EH (cell line): Measurements from ENCODE around the gene LILRB4.
"Not testable (repeated sequence)": the region's sequence is repeated elsewhere in the genome, so short reads cannot be mapped to it uniquely, and the experiment has no call there.

ENCODE experiments used
- DNase-seq: peaks from one replicate; pipeline ENCODE4 v3.0.0-alpha.2; 2015; ENCODE audit warnings: low read depth

The LILRB4 gene

DNA sequence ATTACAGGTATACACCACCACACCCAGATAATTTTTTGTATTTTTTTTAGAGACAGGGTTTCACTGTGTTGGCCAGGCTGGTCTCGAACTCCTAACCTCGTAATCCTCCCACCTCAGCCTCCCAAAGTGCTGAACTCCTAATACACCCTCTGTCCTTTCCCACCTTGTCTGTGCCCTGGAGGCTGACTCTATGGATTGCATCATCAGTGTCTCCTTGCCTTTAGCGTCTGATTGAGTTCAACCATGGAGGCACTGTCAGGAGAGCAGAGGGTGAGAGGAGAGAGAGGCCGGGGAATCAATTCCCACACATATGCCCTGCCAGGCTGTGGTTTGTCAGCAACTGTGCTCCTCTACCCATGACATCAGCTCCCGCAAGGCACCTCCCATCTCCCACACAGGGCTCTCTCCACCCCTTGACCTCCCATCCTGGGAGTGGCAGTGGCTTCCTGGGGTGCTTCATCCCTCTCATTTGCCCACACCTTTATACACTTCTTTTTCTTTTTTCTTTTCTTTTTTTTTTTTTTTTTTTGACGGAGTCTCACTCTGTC, 12.6 kb upstream of the LILRB4 start:
- no peak for DNase-seq

DNA sequence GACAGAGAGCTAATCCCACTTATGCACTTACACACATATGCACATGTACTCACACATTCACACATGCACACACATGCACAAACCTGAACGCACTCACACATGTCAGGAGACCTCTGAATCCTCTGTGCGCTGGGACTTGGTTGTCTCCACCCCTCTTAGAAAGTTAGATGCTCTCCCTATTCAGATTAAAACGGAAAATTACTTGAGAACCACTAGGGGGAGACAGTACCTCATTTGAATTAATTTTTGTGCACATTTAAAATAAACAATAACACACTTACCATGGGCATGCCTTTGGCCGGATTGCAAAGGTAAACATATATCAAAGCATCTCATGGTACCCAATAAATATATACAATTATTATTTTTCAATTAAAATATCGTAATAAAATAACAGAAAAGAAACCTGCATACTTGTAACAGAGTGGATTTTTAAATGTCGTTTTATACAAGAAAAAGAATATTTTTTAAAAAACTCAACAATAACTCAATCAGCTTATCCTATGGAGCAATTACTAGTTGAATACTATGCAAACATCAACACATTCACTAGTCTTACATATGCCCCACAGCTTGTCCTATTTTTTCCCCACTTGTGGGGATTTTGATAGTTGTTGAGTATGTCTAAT, 9.5 kb upstream of the LILRB4 start:
- DNase-seq, result peak; percentile 11

DNA sequence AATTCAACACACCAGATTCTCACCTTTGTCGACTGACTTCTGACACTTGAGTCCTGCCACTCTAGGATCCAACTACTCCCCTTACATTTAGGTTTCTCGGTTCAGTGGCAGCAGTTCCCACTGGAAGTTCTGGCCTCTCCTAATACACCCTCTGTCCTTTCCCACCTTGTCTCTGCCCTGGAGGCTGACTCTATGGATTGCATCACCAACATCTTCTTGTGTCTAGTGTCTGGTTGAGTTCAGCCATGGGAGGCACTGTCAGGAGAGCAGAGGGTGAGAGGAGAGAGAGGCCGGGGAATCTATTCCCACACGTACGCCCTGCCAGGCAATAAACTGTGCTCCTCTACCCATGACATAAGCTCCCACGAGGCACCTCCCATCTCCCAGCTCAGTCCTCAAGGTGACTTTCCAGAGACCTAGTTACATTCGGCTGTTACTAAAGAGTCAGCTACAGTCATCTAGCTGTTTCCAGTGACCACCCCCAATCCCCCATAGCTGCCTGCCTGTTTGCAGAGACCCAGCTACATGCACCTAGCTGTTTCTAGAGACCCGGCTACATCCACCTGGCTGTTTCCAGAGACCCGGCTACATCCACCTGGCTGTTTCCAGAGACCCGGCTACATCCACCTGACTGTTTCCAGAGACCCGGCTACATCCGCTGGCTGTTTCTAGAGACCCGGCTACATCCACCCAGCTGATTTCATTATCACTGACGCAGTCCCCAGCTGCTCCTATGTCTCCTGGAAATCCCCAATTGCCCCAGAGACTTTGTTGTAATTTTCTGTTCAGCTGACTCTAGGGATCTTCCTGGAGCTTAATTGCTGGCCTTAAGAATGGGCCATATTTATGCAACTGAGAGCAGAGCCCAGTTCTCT, 8.1 kb upstream of the LILRB4 start:
- DNase-seq, result no peak

DNA sequence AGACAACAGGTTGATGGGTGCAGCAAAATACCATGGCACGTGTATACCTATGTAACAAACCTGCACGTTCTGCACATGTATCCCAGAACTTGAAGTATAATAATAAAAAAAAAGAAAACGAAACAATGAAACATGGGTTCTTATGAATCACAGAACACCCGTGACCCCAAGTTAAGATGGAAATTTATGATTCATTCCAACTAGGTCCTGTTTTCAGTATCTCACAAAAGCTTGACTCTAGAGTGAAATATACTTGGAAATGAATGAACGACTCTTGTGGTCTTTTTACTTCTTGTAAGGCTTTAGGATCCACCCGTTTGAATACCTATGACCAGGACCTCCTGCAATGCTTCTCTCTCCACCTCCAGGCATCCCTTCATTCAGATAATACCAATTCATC, 3.5 kb upstream of the LILRB4 start:
- no peak for DNase-seq

DNA sequence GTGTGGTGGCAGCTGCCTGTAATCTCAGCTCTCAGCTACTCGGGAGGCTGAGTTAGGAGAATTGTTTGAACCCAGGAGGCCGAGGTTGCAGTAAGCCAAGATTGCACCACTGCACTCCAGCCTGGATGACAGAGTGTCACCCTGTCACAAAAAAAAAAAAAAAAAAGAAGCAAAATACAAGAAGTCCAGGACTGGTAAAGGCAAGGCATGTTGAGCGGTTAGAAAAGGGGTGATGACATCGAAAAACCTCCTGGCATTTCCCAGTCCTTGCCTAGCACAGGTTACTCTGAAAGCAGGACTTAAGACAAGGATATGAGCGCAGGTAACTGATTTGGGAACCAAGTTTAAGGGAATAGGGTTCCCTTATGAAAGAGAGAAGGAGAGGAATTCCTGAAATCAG, 2.5 kb upstream of the LILRB4 start:
- no peak for DNase-seq

DNA sequence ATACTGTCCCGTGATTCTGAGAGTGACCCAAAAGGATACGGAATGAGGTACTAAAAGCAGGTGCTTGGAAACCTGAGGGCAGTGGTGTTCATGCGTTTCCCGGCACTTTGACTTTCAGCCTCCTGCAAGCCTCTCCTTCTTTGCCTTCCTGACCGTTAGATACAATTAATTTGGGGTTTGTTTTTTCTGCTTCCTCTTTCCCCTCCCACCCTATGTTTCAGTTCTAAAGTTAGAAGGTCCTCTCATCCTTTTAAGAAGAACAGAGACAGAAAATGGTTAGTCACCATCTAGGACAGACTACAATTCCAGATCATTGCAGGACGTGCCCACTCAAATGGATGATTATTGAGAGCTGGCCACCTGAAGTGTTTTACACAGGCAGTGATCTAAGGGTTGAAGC, 1.8 kb upstream of the LILRB4 start:
- no peak for DNase-seq

DNA sequence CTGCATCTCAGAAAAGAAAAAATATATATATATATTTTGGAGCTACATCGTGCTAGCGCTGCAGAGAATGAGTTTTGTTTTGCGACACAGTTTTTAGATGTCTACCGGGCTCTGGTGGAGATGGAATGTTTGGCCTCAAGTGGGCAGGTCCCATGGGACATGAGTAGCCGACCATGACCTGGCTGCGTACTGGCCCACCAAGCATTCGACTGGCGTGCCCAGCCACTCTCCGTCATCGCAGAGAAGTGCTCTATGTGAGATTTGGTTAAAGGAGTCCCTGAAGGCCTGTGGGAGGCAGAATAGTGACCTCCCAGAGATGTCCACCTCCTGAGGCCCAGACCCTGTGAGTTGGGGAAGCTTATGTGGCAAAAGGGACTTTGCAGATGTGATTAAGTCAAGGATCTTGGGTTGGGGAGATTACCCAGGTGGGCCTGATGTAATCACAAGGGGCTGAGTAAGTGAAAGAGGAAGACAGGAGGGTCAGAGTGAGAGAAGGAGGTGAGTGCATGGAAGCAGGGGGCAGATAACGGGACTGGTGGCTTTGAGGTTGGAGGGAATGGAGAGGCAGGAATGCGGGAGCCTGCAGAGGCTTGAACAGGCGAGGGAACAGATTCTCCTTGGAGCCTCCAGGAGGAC, 821 bp upstream of the LILRB4 start:
- DNase-seq, result no peak

DNA sequence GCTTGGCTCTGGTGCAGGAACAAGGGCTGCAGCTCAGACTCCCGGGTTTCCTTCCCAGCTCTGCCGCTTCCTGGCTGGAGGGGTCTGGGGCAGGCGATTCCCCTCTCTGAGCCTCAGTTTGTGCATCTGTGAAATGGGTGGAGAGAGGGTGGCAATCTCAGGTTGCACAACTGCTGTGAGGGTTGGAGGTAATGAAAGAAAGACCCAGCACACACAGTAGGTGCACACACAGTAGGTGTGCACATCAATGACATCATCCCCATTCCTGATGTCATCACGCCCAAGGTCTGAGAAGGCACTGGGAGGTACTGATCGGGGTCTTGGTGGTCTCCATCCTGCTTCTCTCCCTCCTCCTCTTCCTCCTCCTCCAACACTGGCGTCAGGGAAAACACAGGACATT, 2.7 kb downstream of the LILRB4 start:
- DNase-seq, result no peak

DNA sequence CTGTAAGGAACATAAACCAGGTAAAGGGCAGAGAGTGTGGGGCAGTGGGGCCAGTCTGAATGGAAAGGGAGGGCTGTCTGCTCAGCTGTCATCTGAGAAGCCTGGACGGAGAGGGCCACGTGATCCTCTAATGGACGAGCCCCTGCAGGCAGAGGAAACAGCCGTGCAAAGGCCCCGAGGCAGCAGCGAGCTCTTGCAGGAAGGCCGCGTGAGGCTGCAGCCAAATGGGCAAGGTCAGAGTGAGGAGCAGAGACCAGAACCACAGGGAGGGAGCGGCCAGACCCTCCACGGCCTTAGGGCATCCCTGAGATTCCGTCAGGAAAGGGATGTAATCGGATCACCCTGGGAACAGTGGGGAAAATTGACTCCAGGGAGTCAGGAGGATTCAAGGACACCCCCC, 4.4 kb downstream of the LILRB4 start:
- no peak for DNase-seq

DNA sequence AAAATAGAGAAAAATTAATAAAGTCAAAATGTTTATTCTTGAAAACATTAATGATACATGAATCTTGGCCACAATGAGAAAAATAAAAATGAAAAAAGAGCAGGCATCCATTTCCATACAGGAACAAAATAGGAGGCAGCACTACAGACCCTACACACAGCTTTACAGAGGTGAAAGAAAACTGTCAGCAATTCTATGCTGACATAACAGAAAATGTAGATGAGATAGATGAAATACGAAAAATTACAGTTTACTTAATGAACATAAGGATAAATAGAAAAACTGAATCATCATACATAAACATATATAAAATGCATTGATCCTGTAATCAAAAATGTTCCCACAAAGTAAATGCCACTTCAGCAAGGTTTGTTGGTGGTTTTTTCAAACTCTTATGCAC, 5.6 kb downstream of the LILRB4 start:
- DNase-seq, result no peak

DNA sequence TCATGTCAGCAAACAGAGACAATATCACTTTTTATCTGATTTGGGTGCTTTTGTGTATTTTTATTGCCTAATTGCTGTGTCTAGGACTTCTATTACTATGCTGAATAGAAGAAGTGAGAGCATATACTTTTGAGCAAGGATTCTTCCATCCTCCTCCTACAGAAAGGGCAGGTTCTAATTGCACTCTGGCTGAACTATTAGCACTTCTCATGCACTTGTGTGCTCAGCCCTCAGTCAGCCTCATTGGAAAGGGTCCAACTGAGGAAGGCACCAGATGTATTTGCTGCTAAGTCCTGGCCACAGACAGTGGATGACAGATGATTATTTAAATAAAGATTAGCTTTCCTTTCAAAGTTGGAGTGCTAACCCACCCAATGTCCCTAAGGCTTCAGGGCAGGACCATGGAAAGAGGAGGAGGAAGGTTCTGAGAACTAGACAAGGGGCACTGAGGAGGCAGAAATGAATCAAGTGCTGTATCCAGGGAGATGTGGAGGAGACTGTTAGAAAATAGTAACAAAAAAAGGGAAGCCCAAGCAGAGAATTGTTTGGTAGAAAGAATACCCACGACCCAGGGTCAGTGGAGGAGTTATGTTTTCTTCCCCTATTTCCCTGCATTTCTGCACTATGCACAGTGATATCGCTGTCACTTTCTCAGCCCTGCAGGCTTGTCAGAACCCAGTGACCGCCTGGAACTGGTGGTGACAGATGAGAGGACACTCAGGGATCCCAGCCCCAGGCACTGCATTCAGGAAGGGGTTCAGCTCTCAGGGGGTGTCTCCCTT, 8.0 kb downstream of the LILRB4 start:
- no peak for DNase-seq

DNA sequence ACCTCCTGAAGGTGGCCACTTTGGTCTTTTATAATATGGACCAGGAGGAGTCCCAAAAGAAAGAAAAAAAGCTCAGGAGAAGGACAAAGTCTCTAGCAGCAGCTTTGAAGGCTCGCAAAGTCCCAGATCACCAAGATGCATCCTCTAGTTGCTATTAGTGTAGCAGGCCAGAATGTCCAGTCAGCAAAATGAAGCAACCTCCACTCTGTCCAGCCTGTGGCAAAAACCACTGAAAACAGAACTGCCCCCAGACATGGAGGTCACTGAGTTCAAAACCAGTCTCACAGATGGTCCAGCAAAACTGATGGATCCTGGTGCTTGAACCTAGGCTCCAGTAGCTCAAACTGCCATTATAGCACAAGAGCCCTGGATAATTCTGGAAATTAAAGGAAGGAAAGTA, 10.4 kb downstream of the LILRB4 start:
- DNase-seq, result no peak

DNA sequence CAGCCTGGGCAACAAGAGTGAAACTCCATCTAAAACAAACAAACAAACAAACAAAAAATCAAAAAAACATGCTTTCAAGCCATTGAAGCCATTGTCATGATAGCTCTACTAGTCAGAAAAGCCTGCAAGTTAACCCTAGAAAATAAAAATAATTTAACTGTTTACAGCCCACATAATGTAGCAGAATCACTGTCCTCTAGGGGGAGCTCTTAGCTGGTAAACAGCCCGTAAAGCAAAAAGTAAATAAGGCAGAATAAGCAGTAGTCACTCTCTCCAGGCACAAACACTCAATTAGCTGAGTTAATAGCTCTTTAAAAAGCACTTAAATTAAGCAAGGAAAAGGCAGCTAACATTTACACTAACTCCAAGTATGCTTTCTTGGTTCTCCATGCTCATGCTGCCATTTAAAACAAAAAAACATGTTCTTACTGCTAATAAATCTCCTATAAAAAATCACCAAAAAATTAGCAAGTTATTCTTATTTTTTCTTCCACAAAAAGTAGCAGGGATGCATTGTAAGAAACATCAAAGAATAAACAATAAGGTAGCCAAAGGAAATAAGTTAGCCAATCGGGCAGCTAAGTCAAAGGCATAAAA, 11.3 kb downstream of the LILRB4 start:
- peak; percentile 3 for DNase-seq

DNA sequence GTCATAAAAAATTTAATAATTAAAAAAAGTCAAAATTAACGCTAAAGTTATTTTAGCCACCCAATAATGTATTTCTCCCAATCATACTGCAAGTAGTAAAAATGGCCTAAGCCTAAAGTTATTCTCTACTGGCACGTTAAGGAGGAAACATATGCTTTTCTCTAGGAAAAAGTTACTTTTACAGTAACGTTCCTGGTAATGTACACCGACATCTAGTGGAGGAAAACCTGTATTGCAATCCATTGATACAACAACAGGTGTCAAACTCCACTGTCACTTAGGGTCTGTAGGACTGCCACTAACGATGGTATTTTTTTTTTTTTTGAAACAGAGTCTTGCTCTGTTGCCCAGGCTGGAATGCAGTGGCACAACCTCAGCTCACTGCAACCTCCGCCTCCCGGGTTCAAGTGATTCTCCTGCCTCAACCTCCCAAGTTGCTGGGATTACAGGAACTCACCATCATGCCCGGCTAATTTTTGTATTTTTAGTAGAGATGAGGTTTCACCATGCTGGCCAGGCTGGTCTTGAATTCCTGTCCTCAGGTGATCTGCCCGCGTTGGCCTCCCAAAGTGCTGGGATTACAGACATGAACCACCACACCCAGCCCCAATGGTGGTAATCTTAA, 13.5 kb downstream of the LILRB4 start:
- peak; percentile 35 for DNase-seq

DNA sequence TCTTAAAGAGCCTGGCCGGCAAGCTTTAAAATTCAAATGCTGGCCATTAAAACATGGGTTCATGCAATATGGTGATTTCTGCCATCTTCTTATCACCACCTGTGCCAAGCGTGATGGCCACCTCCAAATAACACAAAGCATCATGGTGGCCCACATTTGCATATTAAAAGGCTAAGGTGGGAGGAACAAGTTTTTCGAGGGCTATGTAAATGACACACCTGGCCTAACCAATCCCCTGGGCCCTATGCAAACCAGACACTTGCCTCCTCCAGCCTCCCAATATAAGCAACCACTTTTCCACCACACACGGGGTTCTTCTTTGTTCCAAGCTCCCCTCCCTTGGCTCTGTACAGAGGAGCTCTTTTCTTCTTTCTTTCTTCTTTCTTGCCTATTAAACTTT, 14.4 kb downstream of the LILRB4 start:
- no peak for DNase-seq

DNA sequence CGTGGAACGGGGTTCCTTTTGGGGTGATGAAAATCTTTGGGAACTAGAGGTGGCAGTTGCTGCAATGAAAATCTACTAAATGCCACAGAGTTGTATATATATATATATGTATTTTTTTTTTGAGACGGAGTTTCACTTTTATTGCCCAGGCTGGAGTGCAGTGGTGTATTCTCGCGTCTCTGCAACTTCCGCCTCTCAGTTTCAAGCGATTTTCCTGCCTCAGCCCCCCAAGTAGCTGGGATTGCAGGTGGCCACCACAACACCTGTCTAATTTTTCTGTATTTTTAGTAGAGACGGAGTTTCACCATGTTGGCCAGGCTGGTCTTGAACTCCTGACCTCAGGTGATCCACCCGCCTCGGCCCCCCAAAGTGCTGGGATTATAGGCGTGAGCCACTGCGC, 18.8 kb downstream of the LILRB4 start:
- DNase-seq, result not testable (repeated sequence)

DNA sequence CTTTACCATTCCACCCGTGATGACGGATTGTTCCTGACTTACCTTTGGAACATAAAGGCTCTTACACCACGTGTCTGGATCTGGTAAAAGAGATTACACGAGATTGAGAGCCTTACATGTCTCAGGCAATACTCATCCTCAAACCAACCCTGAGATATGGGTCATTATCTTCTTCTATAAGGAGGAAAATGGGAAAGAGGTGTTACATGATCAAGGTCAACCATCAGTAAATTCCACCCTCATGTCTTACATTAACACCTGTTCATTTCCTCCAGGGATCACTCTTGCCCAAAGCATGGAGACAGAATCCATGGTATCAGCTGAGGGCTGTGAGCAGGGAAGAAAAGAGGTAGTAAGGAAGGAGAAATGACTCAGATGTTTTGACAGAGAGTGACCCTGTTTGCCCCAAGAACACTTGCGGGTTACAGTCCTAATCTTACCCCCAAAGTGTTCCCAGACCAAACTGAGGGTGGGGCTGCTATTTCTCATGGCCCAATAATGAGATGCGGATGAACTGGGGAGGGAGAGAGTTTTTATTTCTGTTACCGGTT, 19.6 kb downstream of the LILRB4 start:
- no peak for DNase-seq

DNA sequence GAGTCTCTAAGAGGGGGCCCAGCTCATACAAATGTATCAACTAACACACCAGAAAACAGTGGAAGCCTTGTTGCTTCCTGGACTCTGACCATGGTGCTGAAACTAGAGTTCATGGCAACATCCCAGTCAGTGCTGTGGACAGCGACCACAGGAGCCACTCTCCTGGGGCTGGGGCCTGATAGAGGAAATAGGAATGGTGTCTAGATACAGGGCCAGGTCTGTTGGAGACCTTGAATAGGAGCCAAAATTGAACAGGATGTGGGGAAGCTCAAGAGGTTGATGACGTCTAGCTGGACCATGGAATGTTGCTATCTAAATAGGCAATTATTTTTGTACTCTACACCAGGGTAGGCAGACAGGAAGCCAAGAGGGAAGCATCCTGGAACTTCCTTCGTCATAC, 21.7 kb downstream of the LILRB4 start:
- DNase-seq, result peak; percentile 8

DNA sequence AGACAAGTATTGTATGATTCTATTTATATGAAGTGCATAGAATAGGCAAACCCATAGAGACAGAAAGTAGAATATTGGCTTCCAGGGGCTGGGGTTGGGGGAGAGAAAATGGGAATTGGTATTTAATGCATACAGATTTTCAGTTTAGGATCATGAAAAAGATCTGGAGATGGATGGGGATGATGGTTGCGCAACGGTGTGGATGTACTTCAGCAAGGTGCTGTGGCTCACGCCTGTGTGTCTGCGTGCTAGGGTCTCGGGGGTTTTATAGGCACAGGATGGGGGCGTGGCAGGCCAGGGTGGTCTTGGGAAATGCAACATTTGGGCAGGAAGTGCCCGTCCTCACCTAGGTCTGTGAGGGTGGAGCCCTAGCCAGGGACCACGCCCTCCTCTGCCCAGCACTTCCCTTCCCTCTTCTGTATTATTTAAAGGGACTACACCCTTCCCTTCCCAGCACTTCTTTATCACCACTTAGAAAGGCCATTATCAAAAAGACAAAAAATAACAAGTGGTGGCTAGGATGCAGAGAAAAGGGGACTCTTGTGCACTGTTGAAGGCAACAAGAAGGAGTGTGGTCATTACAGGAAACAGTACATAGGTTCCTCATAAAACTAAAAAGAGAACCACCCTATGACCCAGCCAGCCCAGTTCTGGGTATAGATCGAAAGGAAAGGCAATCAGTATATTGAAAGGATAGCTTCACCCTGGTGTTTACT, 29.0 kb downstream of the LILRB4 start:
- no peak for DNase-seq

DNA sequence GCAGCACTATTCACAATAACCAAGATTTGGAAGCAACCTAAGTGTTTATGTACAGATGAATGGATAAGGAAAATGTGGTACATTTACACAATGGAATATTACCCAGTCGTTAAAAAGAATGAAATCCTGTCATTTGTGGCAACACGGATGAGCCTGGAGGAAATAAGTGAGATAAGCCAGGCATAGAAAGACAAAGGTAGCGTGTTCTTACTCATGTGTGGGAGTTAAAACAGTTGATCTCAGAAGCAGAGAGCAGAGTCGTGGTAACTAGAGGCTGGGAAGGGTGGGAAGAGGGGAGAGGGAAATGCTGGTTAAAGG, 29.5 kb downstream of the LILRB4 start:
- no peak for DNase-seq

DNA sequence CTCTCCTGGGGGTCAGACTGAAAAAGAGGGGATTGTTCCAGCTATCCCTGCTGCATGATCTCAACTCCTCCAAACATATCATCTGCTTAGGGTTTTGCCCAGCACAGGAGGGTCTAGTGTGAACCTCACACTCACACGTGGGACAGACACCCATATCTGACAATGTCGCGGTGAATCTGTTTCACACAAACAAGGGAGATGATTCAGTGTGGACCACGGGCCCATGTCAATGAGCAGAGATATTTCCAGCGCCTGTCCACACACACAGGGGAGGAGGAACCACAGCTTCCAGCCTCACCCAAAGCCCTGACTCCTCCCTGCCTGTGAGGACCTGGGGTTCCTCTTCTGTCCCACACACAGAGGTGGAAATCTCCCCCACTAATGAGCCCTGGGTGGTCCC, 31.9 kb downstream of the LILRB4 start:
- DNase-seq, result no peak
